Activated CD4-positive, CD25-positive, alpha-beta regulatory T cell treated with anti-CD3 and anti-CD28 coated beads, Interleukin-2, amount 50 U/mL, for 72 hours (primary cell): ENCODE results near the gene GRK6.
A peak's percentile ranks its signal among the peaks of the same experiment; 100 is the strongest.

ENCODE experiments used
- DNase-seq: peaks from one replicate; pipeline ENCODE4 v3.0.0; 2021

The GRK6 gene

GRCh38 chr5:177426566-177427210 is at the start of gene GRK6:
TSS of gene GRK6 (plus strand) at chr5:177426676. CDS start at chr5:177426846, 170 bp downstream.
- DNase-seq, result peak; percentile 70

GRCh38 chr5:177377851-177378776 is 48.4 kb upstream of the GRK6 start:
- DNase-seq, result no peak

- DNase-seq, result no peak
These were observed 47.3 kb upstream of the GRK6 start for GRCh38 chr5:177378884-177379883.

- no peak for DNase-seq
These were observed 45.7 kb upstream of the GRK6 start for GRCh38 chr5:177380805-177381126.

GRCh38 chr5:177382423-177383029 is 44.0 kb upstream of the GRK6 start:
- DNase-seq, result no peak

GRCh38 chr5:177383181-177383580 is 43.3 kb upstream of the GRK6 start:
- DNase-seq, result no peak

- DNase-seq, result no peak
These were observed 42.3 kb upstream of the GRK6 start, which contains the start of gene SLC34A1 for GRCh38 chr5:177384134-177384533. TSS of gene SLC34A1 (plus strand) at chr5:177384434. CDS start at chr5:177385742, 1,308 bp downstream.

GRCh38 chr5:177385720-177386119 is 40.8 kb upstream of the GRK6 start:
- no peak for DNase-seq

- no peak for DNase-seq
These were observed 39.9 kb upstream of the GRK6 start for GRCh38 chr5:177386542-177386941.

- no peak for DNase-seq
These were observed 39.1 kb upstream of the GRK6 start for GRCh38 chr5:177387405-177387804.

GRCh38 chr5:177388521-177389052 is 37.9 kb upstream of the GRK6 start:
- no peak for DNase-seq

- peak; percentile 36 for DNase-seq
These were observed 37.0 kb upstream of the GRK6 start for GRCh38 chr5:177389241-177390169.

GRCh38 chr5:177390363-177391300 is 35.8 kb upstream of the GRK6 start:
- DNase-seq, result peak; percentile 86

- DNase-seq, result no peak
These were observed 33.7 kb upstream of the GRK6 start for GRCh38 chr5:177392765-177393164.

GRCh38 chr5:177393206-177393765 is 33.2 kb upstream of the GRK6 start:
- no peak for DNase-seq

GRCh38 chr5:177393990-177394389 is 32.5 kb upstream of the GRK6 start:
- no peak for DNase-seq

- DNase-seq, result no peak
These were observed 30.4 kb upstream of the GRK6 start for GRCh38 chr5:177396078-177396477.

GRCh38 chr5:177396807-177397206 is 29.7 kb upstream of the GRK6 start:
- no peak for DNase-seq

- DNase-seq, result no peak
These were observed 28.5 kb upstream of the GRK6 start for GRCh38 chr5:177397875-177398390.
